SKM-1 (cell line): ENCODE results near the gene EGFR.

Experiments used
- DNase-seq: peaks from one replicate; lab custom pipeline; 2025; ENCODE audit not compliant: unreplicated experiment; lab: John Stamatoyannopoulos, UW

EGFR gene

DNA sequence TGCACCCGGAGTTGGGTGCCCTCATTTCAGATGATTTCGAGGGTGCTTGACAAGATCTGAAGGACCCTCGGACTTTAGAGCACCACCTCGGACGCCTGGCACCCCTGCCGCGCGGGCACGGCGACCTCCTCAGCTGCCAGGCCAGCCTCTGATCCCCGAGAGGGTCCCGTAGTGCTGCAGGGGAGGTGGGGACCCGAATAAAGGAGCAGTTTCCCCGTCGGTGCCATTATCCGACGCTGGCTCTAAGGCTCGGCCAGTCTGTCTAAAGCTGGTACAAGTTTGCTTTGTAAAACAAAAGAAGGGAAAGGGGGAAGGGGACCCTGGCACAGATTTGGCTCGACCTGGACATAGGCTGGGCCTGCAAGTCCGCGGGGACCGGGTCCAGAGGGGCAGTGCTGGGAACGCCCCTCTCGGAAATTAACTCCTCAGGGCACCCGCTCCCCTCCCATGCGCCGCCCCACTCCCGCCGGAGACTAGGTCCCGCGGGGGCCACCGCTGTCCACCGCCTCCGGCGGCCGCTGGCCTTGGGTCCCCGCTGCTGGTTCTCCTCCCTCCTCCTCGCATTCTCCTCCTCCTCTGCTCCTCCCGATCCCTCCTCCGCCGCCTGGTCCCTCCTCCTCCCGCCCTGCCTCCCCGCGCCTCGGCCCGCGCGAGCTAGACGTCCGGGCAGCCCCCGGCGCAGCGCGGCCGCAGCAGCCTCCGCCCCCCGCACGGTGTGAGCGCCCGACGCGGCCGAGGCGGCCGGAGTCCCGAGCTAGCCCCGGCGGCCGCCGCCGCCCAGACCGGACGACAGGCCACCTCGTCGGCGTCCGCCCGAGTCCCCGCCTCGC is at the start of gene EGFR:
EGFR (plus strand) TSS at position 657 of the 830 bp plus-strand sequence. CDS start 261 bp downstream, outside the sequence.
- DNase-seq, result no peak

DNA sequence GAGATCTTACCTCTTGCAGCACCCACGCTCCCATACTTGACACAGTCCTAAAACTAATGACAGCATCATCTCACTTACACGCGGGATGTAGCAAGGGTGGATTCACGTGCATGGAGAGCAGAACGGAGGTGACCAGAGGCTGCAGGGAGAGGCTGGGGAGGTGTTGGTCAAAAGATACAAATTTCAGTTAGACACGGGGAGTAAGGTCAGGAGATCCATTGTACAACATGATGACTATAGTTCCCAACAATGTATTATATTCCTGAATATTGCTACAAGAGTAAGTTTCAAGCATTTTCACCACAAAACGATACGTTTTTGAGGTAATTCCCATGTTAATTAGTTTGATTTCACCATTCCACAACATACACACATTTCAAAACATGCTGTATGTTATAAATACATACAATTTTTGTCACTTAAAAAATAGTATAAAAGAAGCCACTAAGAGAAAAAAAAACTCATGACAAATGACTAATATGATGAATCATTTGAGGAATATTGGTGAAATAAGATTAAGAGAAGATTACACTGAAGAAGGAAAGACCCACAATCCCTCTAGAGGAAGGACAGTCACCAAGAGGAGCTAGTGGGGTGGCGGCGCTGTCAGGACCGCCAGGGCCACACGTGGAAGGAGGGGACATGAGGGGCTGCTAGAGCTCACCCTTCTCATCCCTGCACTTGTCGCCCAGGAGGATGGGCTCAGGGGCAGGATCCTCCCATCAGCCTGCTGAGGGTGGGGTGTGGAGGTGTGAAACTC is 49.4 kb upstream of the EGFR start:
- no peak for DNase-seq

DNA sequence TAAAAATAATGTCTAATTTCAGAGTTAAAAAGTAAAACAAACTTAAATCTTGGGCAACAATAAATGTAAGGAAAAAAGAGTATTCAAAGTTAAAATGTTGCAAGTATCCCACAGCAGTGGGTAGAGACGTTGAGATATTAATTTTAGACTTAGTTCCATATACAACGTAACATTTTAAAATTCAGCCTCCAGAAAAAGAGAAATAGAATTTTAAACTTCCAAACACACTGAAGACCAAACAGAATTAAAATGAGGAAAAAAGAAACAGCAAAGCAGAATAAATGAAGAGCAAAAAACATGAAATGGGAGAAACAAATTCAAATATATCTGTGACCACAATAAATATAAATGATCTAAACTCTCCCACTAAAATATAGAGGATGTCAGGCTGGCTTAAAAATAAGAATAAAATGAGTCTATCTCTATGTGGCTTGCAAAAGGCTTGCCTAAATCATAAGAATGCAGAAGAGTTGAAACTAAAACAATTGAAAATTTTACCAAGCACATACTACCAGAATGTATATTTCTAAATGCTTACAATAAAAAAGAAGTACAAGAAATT is 46.0 kb upstream of the EGFR start:
- no peak for DNase-seq

DNA sequence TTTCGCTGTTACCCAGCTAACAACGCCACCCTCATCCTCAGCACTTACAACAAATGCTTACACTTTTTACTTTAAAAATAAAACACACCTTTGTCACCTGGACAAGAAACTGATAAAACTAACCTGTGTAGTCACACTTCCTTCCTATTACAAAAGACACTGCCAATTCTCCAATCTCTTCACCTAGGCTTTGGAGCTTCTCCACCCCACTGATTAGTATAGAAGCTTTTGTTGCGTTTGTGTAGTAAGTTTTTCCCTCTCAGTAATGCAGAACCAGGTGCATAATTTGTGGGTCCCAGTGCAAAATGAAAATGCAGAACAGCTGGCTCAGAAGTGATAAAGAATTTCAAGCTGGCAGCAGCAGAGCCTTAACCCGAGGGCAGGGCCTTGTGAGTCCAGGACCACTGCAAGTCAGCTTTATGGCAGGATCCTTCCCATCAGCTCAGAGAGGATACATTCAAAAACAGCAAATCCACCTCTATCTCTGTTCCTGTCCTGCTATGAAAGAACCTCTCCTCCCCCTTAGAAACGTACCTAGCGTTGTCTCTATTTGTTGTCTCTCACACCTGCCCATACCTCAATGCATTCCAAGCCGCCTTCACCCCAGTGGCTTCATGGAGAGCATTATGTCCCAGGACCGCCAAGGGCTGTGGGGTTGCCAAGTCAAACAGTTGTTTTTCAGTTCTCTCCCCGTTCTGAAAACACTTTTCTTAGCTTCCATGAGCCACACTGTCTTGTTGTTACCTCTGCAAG is 40.3 kb upstream of the EGFR start:
- no peak for DNase-seq

DNA sequence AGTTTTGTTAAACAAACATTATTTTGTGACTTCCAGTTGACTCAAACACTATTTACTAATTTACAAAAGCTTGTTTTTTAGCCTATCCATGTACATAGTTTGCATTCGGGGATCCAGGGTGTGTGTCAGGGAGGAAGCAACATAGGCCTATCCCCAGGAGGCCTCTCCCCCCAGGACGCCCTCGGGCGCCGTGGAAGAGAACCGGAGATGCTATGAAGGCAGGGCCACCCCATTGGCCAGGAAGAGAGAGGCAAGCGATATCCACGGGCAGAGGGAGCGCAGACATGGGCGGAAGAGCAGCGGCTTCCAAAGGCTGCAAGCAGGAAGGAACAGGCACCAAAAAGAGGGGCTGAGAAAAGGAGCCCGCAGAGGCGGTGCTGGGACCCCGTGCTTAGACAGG is 38.3 kb upstream of the EGFR start:
- DNase-seq, result no peak

DNA sequence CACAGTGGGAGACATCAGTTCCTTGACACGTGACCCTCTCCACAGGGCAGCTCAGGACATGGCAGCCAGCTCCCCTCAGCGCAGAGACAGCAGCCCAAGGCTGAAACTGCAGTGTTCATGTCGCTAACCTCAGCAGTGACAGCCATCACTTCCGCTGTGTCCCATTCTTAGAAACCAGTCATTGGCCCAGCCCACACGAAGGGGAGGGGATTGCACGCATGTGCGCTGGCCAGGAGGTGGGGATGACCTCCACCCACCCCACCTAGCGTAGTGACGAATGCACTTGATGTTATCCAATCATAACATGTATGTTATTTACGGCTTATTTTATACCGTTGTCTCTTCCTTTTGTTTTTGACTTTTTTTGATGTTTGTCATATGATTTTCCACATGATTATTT is 36.9 kb upstream of the EGFR start:
- no peak for DNase-seq

DNA sequence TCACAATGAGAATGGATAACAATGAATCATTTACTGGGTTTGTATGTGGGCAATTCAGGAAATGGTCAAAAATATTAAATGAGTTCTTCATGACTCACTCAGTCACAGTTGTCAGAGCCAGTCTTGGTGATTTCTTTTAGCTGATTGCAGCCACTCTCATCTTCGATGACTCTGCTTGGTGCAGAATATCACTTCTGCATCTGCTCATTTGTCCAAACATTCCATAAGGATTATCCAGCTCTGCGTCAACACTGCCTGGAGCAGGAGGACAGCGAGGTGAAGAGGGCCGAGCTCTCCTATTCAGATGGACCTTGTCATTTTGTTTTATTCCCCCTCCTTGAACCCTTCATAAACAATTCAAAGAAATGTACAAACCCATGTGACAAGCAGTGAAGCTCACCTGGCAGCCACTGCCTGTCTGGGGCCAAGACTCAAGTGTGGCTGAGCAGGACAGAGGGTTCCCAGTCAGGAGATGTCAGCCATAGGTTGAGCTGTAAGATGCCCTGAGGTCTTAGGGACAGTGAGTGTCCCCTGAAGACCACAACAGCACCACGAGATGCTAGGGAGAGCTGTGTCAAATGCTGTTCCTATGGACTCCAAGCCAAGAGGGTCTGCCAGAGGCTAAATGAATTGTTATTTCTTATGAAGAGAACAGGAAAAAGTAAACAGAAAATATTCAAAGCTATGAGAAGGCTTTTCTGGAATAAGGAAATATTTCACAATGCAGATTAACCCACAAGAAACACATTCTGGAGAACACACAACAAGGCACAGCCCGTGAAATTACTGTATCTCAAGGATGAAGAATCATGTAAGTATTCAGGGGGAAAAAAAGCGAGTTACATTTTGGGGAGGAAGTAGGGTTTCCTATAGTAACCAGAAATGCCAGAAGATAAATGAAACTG is 33.1 kb upstream of the EGFR start:
- no peak for DNase-seq

DNA sequence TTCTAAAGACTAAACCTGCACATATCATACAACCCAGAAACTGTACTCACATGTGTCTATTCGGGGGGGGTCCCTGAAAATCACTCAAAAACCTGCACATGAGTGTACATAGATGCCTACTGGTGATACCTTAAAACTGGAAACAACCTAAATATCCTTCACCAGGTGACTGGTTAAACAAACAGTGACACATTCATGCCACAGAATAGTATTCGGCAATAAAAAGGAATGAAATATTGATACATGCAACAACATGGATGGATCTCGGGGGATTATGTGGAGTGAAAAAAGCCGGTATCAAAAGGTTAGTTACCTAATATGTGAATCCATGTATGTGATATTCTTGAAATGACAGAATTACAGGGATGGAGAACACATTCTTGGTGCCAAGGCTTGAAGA is 32.1 kb upstream of the EGFR start:
- no peak for DNase-seq

DNA sequence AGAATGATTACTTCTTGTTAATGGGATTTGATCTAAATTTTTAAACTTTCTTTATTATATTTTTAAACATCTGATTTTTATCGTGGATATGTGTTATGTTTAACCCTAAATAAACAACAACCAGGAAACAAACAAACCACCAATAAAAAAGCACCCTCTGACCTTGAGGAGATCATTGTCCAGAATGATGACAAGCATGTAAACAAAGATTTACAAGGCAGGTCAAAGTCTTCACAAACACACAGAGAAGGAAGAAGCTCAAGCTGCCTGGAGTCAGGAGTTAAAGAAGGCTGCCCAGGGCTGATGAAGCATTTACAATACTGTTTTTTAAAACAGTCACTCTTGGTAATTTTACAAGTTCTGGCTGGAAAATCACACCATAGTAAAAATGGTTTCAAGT is 31.0 kb upstream of the EGFR start:
- DNase-seq, result no peak

DNA sequence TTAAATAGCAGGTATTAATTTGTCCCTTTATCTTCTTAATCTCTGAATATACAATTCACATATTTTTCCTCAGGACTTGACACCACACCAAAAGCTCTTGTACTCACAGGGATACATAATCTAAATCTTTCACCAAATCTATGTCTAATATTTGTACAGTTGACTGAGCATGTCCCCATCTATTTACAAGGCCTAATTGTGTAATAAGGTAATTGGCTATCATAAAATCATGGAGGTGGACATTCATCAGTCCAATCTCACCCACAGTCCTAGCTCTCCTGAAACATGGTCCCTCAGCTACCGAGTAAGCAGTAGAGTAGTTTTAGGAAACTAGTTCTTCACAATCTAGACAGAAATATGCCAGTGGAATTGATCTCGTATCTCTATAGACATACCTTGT is 30.3 kb upstream of the EGFR start:
- DNase-seq, result no peak

DNA sequence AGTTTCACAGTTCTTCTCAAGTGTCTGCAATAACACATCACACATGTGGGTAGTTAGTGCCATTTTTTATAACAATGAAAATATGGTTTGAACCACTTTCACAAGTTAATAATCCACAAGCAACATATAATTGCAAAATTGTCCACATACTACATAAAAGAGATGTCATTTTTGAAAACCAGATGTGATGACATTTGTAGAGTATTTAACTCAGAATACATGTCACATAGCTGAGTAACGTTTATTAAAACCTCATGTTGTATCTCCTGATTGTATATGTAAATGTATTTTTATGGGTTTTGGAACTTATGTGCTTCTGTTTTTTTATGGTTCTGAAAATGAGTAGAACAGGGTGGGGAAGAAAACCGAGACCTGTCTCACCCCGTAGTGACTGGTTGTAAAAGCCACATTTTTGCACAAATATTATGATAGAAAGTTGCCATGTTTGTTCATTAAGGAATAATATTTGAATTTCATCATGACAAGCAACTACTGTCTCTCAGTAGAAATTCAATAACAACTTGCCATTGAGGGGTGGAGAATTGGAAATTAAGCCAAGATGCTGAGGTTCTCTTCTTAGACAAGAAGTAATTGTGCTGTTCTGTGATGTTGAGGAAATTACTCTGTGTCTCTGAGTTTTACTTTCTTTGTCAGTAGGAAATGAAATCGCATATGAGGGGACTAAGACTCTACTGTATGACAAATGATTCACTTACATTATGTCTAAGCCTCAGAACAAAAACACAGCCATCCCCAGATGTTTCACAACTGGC is 29.2 kb upstream of the EGFR start:
- DNase-seq, result no peak

DNA sequence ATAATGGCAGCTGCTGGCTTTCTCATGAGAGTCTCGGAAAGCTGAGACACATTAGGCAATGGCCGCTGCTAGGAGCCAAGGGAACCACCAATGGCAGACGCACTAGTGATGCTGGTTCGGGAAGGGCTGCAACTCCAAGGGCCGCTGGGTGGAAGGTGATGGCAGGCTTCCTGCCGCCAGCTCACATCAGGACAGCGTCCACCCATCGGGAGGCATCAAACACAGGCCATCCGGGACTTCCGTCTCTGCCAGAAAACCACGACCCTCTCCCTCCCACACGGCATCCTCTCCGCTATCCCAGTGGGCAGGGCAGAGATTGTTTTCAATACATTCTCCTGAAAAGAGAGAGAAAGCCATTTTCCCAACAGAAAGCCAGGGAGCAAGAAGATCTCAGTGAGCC is 27.5 kb upstream of the EGFR start:
- no peak for DNase-seq

DNA sequence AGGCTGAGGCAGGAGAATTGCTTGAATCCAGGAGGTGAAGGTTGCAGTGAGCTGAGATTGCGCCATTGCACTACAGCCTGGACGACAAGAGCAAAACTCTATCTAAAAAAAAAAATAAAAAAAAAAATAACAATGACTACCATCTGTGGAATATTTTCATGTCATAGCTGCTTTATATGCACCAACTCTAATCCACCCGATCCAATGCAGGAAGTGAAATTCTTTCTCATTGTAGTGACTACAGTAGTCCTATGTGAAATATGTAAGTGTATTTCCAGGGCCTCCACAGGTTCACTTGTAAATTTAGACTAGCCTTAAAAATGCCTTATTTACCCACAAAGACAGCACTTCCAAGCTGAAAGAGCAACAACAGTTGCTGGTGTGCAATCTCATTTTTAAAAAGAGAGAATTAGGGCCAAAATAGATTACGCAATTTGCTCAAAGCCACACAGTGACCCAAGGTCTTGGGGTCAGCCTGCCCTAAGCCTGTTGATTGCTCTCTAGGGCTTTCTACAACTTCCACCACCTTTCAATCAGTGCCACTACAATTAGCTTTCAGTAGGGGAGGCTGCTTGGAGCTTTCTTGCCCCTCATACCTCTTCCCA is 25.8 kb upstream of the EGFR start:
- no peak for DNase-seq

DNA sequence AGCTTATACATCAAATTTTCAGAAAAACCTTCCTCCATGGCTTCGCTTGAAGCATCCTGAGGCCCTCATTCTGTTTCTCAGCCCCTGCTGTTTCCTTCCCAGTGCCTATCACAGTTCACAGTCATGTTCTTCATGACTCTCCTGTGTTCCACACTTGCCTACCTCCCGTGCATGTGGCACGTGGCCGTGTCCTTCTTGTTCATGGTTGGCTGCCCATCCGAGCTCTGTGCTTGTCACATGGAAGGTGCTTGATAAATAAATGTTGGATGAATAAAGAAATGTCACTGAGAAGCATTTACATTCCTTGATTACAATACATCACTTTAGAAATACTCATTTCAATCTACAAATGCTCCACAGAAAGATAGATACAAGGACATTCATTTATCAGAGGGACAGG is 23.7 kb upstream of the EGFR start:
- no peak for DNase-seq

DNA sequence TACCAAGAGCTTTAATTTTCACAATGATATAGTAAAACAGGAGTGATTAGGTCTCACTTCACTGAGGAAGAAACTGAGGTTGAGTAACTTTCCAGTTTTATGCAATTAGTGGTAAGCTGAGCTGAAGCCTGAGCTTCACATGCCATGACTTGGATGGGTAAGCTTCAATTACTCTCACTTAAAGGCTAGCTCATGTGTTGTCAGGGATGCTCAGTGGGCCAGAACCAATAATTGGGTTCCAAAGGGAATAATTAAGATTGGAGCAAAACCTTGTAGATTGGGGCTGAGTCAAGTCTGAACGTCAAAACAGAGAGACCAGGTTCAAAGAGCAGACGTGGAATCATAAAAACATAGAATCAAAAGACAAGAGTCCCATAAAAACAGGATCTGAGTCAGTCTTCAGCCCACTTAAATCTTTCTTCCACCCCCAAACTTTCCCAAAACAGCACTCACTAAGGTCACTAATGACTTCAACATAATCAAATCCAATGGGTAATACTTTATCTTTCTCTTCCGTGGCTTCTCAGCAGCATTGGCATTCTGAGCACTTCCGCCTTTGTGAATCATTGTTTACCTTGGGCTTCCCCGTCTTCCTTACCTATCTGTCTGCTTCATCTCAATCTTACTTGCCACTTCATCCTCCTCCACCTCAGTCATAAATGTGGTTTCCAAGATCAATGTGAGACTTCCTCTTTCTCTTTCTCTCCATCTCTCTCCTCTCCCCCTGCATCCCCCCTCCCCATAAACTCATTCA is 23.0 kb upstream of the EGFR start:
- no peak for DNase-seq

DNA sequence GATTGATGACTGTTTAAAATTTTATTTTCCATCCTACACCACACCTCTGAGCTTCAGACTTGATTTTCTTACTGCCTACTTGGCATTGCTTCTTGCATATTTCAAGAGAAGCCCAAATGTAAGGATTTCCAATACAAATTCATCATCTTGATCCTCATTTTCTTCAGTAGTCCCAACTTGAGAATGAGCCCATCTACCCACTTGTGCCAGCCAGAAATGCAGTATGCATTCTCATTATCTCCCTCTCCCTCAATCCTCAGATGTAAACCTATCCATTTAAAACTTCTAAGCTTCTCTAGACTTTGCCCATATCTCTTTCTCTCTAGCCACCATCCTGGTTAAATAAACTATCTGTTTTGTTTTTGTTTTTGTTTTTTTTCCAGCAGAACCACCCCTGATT is 22.4 kb upstream of the EGFR start:
- no peak for DNase-seq

DNA sequence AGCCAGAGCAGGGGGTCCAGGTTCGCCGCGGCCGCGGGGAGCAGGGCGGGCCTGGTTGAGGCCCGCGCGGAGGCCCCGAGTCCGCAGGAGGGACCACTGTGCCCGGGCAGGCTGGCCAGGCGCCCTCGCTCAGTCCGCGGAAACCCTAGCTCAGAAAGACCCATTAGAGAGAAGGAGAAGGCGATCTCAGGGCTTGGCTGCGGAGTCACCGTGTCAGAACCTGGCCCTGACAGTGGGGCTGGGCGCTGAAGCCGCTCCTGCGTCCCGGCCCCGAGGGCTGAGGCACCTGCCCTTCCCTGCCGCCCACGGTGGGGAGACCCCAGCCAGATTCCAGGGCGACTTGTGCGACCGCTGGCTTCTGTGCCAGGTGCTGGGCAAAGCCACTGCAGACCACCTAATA is 14.2 kb upstream of the EGFR start:
- no peak for DNase-seq

DNA sequence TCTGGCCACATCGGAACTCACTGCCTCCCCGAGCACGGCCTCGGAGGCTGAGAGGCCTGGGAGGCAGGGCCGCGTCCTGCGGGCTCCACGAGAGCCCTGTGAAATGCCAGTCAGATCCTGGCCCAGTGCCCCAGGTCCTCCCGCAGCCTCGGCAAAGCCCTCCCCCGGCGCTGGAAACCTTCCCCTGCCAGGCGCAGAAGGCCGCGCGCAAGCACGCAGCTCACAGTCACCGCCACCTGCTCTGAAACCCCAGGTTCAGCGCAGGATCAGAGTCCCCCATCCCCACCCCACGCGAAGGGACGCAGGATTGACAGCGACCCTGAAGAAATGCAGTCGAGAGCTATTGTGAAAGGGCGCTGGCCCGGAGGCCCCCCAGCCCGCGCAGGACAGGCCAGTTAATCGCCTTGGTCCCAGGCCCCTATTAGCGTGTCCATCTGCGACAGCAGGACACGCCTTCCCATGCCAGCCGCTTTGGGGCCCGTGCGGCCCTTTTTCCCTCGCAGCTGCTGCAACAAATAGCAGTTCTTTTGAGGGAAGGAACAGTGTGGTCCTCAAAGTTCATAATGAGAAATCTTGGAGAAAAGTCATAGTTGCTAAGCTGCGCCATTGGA is 13.5 kb upstream of the EGFR start:
- no peak for DNase-seq
